ENCODE measurements around the gene ALKBH1. TPM values are rescaled to one million over a fixed set of nuclear protein-coding genes. Genes with fewer than 3 reads are reported as not detected.

Gene ALKBH1
- total and polyA plus RNA-seq, 2 donors (not counting 1 experiment from before 2014, with no cell fraction given), result 8.8 to 21.8 TPM

DNA sequence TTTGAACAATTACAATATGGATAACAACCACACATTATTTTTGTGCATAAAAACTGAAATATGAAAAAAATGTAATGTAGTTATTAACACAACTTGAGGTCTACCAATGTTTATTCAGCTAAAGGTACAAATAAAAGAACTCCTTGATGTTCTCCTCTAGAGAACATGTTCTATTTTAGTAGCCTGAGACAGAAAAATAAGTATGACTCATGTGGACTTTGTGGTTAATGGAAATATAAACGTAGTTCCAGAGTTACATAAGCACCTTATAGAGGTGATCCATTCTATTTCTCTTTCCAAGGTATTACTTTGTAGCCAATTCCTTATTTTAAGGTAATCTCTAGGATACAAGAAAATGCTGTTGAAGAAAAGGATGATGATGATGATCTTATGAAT, 25.7 kb downstream of the ALKBH1 start:
- DNase-seq (no peak), ATAC-seq (ENCODE audit: low read depth) (no peak)
- Mint-ChIP-seq H3K4me3 (no peak overlapping the region), H3K27me3 (no peaks in the 10 kb centered on the region), H3K9me3 (ENCODE audit: insufficient read depth) (no peaks in the 10 kb centered on the region), H3K27ac (no peak overlapping the region), H3K4me1 (no peaks in the 10 kb centered on the region)
- POLR2A ChIA-PET, result no interaction called here
- WGBS (ENCODE audit: insufficient coverage), result no CpG with 5 or more reads among the region's 1 CpG
- Histone ChIP-seq H3K27ac (ENCODE audit: low read length in 2 of 2) (no peak overlapping the region), H3K4me2 (replicated peaks; ENCODE audit: low read depth, low read length, poor library complexity, severe bottlenecking) (no peak overlapping the region), H3K4me1 (ENCODE audit: control insufficient read depth in 2 of 2, insufficient read depth in 2 of 2, low read length in 2 of 2) (no peaks in the 10 kb centered on the region), H3K9me3 (ENCODE audit: control extremely low read depth in 1 of 3, control insufficient read depth in 2 of 3, insufficient read depth in 1 of 3, low read length in 2 of 3) (no peaks in the 10 kb centered on the region), H3K4me3 (ENCODE audit: control extremely low read depth in 1 of 5, extremely low read depth in 1 of 5, insufficient read depth in 1 of 5, low read depth in 2 of 5, low read length in 4 of 5) (no peak overlapping the region), H3K9ac (ENCODE audit: low read length) (no peak overlapping the region), H4K20me1 (ENCODE audit: control insufficient read depth, insufficient read depth, low read length, poor library complexity, severe bottlenecking) (no peaks in the 10 kb centered on the region), H2AFZ (ENCODE audit: insufficient read depth, low read depth, low read length, poor library complexity, severe bottlenecking) (no peak overlapping the region), H3K27me3 (replicated peaks in 1 of 4; ENCODE audit: control extremely low read depth in 1 of 4, control insufficient read depth in 3 of 4, insufficient read depth in 4 of 4, low read length in 3 of 4) (no peaks in the 10 kb centered on the region), H3K79me2 (ENCODE audit: control insufficient read depth, insufficient read depth, low read length) (no peaks in the 10 kb centered on the region), H3K36me3 (replicated peaks in 1 of 2; ENCODE audit: control extremely low read depth in 1 of 2, control insufficient read depth in 1 of 2, extremely low read depth in 1 of 2, insufficient read depth in 2 of 2, low read length in 1 of 2) (peaks cover 10 to 12% of the 10 kb centered on the region in 2 experiments)
- TF ChIP-seq CTCF (IDR thresholded peaks at IDR 0.05), result no peak
- TF ChIP-seq EZH2 (IDR thresholded peaks at IDR 0.05; ENCODE audit: borderline replicate concordance, insufficient read depth, low read depth, low read length, poor library complexity, severe bottlenecking), result no peak
- CTCF ChIA-PET, result no interaction called here
- intact Hi-C loops (cut with micrococcal nuclease), result no loop called here

DNA sequence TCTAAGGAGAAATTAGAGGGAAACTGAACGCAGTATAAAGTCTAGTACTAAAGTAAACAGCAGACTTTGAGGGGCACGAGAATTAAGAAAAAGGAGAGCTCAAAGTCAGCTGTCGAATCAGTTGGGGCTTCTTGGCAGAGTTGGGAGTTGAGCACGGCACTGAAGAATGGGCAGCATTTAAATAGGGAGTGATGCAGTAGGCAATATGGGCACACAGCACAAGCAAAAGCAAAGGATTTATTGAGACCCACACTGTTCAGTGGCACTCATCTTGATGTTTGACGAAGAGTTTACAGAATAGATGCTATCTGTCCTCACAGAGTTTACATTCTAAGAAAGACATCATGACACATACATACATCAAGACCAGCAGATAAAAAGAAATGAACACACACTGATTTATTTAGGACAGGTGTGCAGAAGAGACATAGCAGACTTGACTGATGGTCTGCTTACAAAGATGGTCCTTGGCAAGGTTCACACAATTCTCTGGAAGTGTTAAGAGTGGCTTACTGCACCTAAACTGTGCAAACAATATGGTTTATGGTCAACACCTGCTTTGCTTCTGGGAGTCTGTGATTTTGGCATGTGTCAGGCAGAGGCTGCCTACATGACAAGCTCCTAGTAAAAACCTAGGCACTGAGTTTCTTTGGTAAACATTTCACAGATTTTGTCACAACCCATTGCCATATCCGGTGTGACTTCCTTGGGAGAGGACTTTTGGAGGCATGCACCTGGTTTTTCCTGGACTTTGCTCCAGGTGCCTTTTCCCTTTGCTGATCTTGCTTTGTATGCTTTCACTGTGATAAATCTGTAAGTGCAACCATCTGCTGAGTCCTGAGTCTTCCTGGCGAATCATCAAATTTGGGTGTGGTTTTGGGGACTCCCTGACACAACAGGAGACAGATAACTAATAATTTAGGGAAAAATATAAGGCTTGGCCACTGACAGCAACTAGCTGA, 26.3 kb downstream of the ALKBH1 start:
- Mint-ChIP-seq H3K4me3 (no peak overlapping the region), H3K27ac (no peak overlapping the region), H3K9me3 (ENCODE audit: insufficient read depth) (no peaks in the 10 kb centered on the region), H3K4me1 (no peaks in the 10 kb centered on the region), H3K27me3 (no peaks in the 10 kb centered on the region)
- Histone ChIP-seq H3K27ac (ENCODE audit: low read length in 2 of 2) (no peak overlapping the region), H3K4me1 (ENCODE audit: control insufficient read depth in 2 of 2, insufficient read depth in 2 of 2, low read length in 2 of 2) (no peaks in the 10 kb centered on the region), H2AFZ (ENCODE audit: insufficient read depth, low read depth, low read length, poor library complexity, severe bottlenecking) (no peak overlapping the region), H3K4me2 (replicated peaks; ENCODE audit: low read depth, low read length, poor library complexity, severe bottlenecking) (no peak overlapping the region), H4K20me1 (ENCODE audit: control insufficient read depth, insufficient read depth, low read length, poor library complexity, severe bottlenecking) (no peaks in the 10 kb centered on the region), H3K4me3 (ENCODE audit: control extremely low read depth in 1 of 5, extremely low read depth in 1 of 5, insufficient read depth in 1 of 5, low read depth in 2 of 5, low read length in 4 of 5) (no peak overlapping the region), H3K36me3 (replicated peaks in 1 of 2; ENCODE audit: control extremely low read depth in 1 of 2, control insufficient read depth in 1 of 2, extremely low read depth in 1 of 2, insufficient read depth in 2 of 2, low read length in 1 of 2) (peaks cover 10 to 12% of the 10 kb centered on the region in 2 experiments), H3K27me3 (replicated peaks in 1 of 4; ENCODE audit: control extremely low read depth in 1 of 4, control insufficient read depth in 3 of 4, insufficient read depth in 4 of 4, low read length in 3 of 4) (no peaks in the 10 kb centered on the region), H3K79me2 (ENCODE audit: control insufficient read depth, insufficient read depth, low read length) (no peaks in the 10 kb centered on the region), H3K9ac (ENCODE audit: low read length) (no peak overlapping the region), H3K9me3 (ENCODE audit: control extremely low read depth in 1 of 3, control insufficient read depth in 2 of 3, insufficient read depth in 1 of 3, low read length in 2 of 3) (no peaks in the 10 kb centered on the region)
- ATAC-seq (ENCODE audit: low read depth) (no peak), DNase-seq (no peak)
- WGBS (ENCODE audit: insufficient coverage), result 100% methylated on average over 4 of the region's 7 CpGs
- ChIA-PET POLR2A (no interaction called here), CTCF (no interaction called here)
- TF ChIP-seq EZH2 (IDR thresholded peaks at IDR 0.05; ENCODE audit: borderline replicate concordance, insufficient read depth, low read depth, low read length, poor library complexity, severe bottlenecking), result no peak
- intact Hi-C loops (cut with micrococcal nuclease), result no loop called here
